GM18498 (cell line): ENCODE measurements around the gene ITIH1.
"Not testable (repeated sequence)": the region's sequence is repeated elsewhere in the genome, so short reads cannot be mapped to it uniquely, and the experiment has no call there.

ENCODE experiments used
- ATAC-seq: cut with Tn5 transposase; IDR thresholded peaks from one replicate; pipeline ENCODE4 v1.9.1; 2021; ENCODE audit warnings: mild to moderate bottlenecking, moderate library complexity; ENCODE audit not compliant: unreplicated experiment

ITIH1 gene

GRCh38 chr3:52774901-52775864 lies 2.2 kb upstream of the ITIH1 start:
- no peak for ATAC-seq

- no peak for ATAC-seq
These were observed 1.5 kb upstream of the ITIH1 start for GRCh38 chr3:52775877-52776276.

- ATAC-seq, result not testable (repeated sequence)
These were observed 913 bp upstream of the ITIH1 start for GRCh38 chr3:52776486-52776885.

DNA sequence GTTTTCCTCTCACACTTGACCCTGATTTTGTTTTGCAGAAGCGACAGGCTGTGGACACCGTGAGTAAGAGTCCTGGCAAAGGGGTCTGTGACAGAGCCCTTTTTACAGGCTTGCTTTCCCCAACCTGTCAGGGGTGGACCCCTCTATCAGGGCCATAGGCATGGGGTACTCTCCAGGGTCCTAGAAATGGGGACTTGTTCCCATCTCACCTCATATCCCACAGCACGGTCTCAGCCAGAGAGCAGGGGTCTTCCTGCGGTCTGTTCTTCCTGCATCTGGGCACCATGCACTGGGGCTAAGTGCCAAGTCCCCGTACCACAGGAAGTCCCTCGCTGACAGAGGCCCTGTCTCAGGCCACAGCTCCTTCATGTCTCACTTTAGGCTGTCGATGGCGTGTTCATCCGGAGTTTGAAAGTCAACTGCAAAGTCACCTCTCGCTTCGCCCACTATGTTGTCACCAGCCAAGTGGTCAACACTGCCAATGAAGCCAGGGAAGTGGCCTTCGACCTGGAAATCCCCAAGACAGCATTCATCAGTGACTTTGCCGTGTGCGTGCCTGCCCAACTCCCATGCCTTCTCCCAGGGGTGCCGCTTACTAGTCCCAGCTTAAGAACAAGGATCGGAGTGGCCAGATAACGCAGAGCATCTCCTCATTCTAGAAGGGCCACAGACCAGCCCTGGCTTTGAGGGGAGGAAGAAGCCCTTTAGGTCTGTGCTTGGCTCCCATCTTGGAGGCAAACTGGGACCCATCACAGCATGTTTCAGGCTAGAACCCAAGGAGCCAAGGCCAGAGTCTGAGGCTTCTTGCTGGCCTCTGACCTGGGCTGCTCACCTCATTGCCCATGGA lies 783 bp downstream of the ITIH1 start:
- ATAC-seq, result no peak

- no peak for ATAC-seq
These were observed 1.8 kb downstream of the ITIH1 start for GRCh38 chr3:52779011-52779836.

GRCh38 chr3:52779837-52780585 lies 2.6 kb downstream of the ITIH1 start:
- no peak for ATAC-seq

DNA sequence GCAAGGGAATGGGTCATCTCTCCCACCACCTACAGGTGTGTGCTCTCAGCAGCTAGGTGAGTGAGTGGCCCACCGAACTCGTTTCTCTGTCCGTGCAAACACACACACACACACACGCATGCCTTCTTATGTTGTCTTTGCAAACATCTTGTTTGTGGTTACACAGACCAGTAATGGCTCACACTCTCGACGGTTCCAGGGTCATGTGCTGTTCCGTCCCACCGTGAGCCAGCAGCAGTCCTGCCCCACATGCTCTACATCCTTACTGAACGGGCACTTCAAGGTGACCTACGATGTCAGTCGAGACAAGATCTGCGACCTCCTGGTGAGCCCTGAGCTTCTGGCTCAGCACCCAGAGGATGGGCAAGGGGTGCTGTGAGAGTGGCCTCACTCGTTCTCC lies 4.3 kb downstream of the ITIH1 start:
- ATAC-seq, result no peak

DNA sequence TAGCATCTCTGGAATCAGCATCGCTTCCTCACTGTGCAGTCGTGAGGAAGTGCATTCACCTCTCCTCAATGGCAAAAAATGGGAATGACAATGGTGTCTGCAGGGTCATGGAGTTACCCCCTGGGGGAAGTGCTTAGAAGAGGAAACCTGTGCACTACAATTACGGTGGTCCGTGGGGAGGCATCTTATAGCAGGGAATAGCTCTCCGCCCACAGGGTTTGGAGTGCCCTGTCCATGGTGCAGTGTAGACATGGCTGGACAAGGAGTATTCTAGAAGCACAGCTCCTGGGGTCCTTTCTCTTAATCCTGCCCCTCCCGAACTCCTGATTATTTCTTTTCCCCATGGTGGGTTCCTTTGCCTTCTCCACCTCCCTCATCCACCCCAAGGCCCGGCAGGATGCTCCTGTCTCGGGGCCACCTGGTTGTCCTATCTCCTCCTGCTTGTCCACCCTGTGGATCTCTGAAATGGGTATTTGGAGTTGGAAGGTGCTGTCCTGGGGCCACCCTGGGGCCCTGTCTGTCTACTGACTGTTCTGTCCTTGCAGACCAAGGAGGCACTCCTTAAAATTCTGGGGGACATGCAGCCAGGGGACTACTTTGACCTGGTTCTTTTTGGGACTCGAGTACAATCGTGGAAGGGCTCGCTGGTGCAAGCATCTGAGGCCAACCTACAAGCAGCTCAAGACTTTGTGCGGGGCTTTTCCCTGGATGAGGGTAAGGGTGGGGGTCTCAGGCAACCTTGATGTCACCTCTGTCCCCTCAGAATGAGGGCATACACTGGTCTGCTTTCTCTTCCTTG lies 5.2 kb downstream of the ITIH1 start:
- no peak for ATAC-seq

DNA sequence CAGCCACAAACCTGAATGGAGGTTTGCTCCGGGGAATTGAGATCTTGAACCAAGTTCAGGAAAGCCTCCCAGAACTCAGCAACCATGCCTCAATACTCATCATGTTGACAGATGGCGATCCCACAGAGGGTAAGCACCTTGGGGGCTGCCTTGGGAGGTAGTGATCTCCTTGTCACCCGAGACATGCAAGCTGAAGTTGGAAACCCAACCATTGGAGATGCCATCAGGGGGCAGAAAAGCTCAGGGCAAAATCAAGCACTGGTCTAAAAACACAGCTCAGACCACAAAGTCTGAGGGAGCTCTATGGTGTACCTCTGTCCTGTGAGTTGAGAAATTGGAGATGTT lies 5.8 kb downstream of the ITIH1 start:
- no peak for ATAC-seq

- ATAC-seq, result no peak
These were observed 6.7 kb downstream of the ITIH1 start for GRCh38 chr3:52784021-52784621.

DNA sequence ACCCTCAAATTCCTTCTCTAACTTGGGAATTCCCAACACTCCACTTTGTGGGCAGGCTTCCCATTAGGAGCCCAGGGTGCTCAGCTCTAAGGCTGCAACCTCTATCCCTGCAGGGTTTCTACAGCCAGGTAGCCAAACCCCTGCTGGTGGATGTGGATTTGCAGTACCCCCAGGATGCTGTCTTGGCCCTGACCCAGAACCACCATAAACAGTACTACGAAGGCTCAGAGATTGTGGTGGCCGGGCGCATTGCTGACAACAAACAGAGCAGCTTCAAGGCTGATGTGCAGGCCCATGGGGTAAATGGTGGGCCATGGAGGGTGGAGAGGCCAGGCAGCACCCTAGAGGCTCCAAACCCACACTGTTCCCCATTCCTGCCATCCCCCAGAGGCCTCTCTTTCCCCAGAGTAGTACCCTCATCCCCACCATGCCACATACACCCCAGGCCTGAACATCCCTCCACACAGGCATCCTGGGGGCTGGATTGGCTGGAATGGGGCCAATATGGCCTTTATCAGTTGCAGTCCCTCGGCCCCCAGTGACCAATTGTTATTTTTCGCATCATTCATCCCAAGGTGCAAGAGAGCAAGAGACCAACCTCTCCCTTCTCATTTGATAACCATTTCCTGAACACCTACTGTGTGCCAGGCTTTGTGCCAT lies 7.7 kb downstream of the ITIH1 start:
- ATAC-seq, result no peak

DNA sequence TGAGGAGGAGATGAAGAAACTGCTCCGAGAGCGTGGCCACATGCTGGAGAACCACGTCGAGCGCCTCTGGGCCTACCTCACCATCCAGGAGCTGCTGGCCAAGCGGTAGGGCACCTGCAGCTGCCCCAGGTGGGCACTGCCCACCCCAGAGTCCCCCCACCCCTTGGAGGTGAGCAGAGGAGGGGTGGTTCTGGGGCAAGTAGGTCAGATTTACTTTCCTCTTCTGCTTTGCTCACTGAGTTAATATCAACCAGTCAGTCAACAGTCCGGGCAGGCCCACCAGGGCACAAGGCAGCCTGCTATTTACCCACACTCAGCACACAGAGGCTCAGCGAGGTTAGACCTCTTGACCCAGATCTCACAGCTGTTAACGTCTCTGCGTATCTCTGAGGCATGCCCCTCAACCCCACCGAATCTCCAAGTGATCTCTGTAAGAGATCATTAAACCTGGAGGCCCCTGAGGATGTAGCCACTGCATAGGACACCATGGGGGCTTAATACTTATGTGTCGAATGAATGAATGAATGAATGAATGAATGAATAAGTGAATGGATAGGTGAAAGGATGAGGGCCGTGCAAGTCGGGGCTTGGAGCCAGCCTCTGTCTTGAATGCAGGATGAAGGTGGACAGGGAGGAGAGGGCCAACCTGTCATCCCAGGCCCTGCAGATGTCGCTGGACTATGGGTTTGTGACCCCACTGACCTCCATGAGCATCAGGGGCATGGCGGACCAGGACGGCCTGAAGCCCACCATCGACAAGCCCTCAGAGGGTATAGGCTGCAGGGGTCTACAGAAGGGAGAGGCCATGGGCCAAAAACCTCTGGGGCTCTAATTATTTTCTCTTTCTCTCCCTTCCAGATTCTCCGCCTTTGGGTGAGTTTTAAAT lies 9.2 kb downstream of the ITIH1 start:
- no peak for ATAC-seq

- no peak for ATAC-seq
These were observed 9.8 kb downstream of the ITIH1 start for GRCh38 chr3:52787246-52787645.

DNA sequence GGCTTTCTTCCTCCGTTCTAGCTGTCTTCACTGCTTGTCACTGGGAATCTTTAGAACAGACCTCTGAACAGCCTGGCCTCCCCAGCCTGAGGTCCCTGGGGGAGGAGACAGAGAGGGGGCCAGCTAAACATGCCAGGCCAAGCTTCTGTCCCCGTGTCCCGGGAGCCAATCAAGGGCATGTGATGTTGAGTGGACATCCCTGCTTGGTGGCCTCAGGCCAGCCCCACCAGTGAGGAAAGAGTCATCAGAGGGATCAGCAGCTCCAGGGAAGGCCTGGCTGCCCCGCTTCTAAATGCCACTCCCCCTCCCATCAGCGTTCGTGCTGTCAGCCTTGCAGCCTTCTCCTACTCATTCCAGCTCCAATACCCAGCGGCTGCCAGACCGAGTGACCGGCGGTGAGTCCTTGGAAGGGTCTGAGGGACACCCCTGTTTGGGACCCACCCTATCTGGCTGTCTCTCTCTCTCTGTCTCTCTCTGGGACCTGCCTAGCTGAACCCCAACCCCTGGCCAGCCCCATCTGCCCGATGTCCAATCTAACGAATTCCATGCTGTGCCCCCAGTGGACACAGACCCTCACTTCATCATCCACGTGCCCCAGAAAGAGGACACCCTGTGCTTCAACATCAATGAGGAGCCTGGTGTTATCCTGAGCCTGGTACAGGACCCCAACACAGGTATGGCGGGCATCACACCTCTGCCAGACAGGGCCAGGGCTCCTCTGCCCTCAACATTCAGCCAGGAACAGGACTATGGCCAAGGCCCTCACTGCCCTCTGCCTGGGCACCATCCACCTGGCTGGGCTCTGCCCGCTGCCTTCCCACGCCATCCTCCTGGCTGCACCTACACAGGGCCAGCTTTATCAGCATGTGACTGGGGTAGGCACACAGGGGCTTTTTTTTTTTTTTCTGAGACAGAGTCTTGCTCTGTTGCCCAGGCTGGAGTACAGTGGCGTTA lies 10.6 kb downstream of the ITIH1 start:
- ATAC-seq, result no peak

- ATAC-seq, result no peak
These were observed 11.7 kb downstream of the ITIH1 start for GRCh38 chr3:52788890-52789745.

DNA sequence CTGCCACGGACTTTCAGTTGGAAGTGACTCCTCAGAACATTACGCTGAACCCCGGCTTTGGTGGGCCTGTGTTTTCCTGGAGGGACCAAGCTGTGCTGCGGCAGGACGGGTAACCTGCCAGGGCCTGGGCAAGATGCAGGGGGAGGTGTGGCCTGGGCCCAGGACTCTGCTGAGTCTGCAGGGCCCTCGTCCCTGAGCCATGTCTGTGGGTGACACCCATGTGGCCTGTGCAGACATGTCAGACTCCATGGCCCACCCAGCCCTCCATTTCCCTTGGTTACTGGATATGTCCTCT lies 12.3 kb downstream of the ITIH1 start:
- ATAC-seq, result no peak
